ENCODE measurements around the gene SCOC.

The SCOC gene

DNA sequence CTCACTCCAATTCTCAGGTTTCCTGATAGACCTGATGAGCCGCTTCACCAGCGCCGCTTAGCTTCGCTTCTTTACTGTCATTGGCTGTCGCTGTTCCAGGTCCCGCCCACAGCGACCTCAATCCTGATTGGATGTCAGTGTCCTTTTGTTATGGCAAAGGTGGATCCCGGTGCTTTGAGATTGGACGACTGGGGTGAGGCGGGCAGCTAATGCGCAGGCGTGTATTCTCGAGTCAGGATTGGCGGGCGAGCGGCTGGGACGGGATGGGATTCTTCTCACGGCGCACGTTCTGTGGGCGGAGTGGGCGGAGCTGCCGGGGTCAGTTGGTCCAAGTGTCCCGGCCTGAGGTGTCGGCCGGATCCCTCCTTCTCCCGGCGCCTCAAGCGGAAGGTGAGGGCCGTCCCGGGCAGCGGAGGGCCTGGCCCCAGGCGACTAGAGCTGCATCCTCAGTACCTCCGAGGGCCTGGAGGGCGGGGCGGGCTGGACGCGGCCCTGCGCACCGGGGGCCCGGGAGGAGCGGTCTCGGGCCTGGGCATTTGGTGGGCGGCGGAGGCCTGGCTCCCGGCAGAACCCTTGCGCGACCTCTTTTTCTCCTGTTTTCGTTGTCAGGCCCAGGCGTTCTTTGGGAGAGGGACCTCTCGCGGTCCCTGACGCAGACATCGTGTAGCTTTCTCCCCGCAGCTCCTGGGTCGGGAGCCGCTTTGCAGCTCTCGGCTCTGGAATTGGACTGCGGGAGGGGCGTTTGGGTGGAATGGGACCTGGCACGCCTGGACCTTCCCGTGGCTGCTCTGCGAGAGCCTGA, at the start of gene SCOC:
Gene SCOC (plus strand): TSS at position 319 of the 802 bp plus-strand sequence. CDS start 5,525 bp downstream, outside the sequence.
- Mint-ChIP-seq H3K27me3 (no peaks in the 10 kb centered on the region), H3K4me1 (peaks cover 46% of the 10 kb centered on the region), H3K27ac (peak within 1 kb of the TSS; percentile 71), H3K4me3 (no peak within 1 kb of the TSS), H3K9me3 (no peaks in the 10 kb centered on the region), H3K36me3 (no peaks in the 10 kb centered on the region)

DNA sequence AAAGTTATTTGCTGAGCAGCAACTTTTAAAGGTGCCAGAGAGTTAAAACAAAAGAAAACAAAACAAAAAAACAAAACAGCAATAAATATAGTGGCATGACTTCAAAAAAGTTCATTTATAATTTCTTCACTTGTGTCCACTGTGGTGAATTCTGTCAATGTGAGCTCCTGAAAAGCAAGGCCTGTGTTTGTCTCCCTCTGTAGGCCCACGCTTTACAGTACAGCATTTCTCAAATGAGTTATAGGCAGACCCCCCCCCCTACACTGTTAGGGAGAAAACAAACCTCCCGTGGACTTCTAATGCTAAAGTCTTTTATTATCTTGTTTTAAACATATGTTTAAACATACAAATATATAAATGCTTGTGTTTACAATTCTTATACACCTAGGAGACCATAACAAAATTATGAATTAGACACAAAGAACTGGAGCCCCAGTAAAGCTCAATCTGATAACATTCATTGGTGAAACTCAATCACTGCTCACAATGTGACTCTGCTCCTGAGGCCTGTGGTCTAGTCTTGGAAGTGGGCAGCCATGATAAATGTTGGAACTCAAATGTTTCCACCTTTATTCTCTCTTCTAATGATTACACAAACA, 47.0 kb upstream of the SCOC start:
- Mint-ChIP-seq H3K9me3 (peaks cover 11% of the 10 kb centered on the region), H3K4me3 (no peak overlapping the region), H3K27ac (no peak overlapping the region)

GRCh38 chr4:140330311-140330900, 43.0 kb upstream of the SCOC start:
- H3K27ac Mint-ChIP-seq: no peak overlapping the region
- H3K9me3 Mint-ChIP-seq: no peaks in the 10 kb centered on the region
- H3K27me3 Mint-ChIP-seq: no peaks in the 10 kb centered on the region
- no peaks in the 10 kb centered on the region for H3K4me1 Mint-ChIP-seq
- H3K36me3 Mint-ChIP-seq: no peaks in the 10 kb centered on the region
- no peak overlapping the region for H3K4me3 Mint-ChIP-seq

More for the DNA sequence above, 47.0 kb upstream of the SCOC start:
- Mint-ChIP-seq H3K36me3 (no peaks in the 10 kb centered on the region), H3K4me1 (no peaks in the 10 kb centered on the region), H3K27me3 (no peaks in the 10 kb centered on the region)

DNA sequence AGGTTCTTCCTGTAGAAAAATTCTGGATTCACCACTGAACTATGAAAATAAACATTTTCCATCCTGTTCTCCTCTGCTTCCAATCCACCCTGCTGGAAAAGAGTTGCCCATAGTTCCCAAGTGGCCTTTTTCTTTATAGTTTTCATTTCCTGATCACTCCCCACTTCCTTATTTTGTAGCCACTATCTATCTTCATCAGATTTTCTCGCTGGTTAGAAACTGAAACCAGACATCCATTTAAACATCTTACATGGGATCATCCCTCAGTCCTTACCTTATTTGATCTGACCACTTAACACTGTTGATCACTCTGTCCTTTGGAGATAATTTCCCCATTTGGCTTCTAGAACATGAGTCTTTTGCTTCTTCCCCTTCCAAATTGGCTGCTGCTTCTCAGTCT, 42.2 kb upstream of the SCOC start:
- Mint-ChIP-seq H3K9me3 (no peaks in the 10 kb centered on the region), H3K36me3 (no peaks in the 10 kb centered on the region), H3K4me1 (no peaks in the 10 kb centered on the region), H3K4me3 (no peak overlapping the region), H3K27ac (no peak overlapping the region), H3K27me3 (no peaks in the 10 kb centered on the region)

- H3K36me3 Mint-ChIP-seq: no peaks in the 10 kb centered on the region
- H3K27ac Mint-ChIP-seq: no peak overlapping the region
- no peaks in the 10 kb centered on the region for H3K4me1 Mint-ChIP-seq
- no peaks in the 10 kb centered on the region for H3K27me3 Mint-ChIP-seq
- no peaks in the 10 kb centered on the region for H3K9me3 Mint-ChIP-seq
- H3K4me3 Mint-ChIP-seq: no peak overlapping the region
Measured at GRCh38 chr4:140331876-140332275, 41.6 kb upstream of the SCOC start.

DNA sequence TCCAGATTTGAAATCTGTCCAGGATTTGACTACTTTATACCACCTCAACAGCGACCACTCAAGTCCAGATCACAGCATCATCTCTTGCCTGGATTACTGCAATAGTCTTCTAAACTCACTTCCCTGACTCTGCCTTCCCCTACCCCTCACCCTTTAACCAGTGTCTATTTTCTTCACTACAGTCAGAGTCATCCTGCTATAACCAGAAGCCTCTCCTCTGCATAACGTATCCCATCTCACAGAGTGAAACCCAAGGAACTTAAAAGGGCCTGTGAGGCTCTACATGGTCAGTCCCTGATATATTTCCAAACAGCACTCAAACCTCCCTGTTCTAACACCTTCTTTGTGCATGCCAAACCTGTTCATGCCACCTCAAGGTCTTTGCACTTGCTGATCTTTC, 40.7 kb upstream of the SCOC start:
- Mint-ChIP-seq H3K4me1 (no peaks in the 10 kb centered on the region), H3K9me3 (no peaks in the 10 kb centered on the region), H3K27ac (no peak overlapping the region), H3K4me3 (no peak overlapping the region), H3K27me3 (no peaks in the 10 kb centered on the region), H3K36me3 (no peaks in the 10 kb centered on the region)

DNA sequence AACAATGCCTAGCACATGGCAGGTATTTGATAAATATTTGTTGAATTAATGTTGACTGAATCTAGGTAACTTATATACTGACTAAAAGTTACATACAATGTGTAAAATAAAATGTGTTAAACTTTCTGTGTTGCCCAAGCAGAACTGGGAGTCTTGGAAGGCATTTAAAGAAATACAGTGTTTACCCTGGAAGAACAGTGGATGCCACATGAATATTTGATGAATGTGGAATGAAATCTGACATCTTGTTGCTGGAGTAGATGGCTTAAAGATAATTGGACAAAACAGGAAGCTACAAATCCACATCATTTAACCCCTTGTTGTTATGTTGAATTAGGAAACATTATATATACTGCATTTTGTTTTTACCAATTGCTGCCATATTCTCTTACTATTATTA, 39.9 kb upstream of the SCOC start:
- Mint-ChIP-seq H3K4me3 (no peak overlapping the region), H3K27ac (no peak overlapping the region), H3K36me3 (no peaks in the 10 kb centered on the region), H3K27me3 (peaks cover 1% of the 10 kb centered on the region), H3K9me3 (no peaks in the 10 kb centered on the region), H3K4me1 (no peaks in the 10 kb centered on the region)

- Mint-ChIP-seq H3K4me1 (no peaks in the 10 kb centered on the region), H3K27ac (no peak overlapping the region), H3K9me3 (no peaks in the 10 kb centered on the region), H3K27me3 (peaks cover 1% of the 10 kb centered on the region), H3K36me3 (no peaks in the 10 kb centered on the region), H3K4me3 (no peak overlapping the region)
Measured at GRCh38 chr4:140335076-140335475, 38.4 kb upstream of the SCOC start.

GRCh38 chr4:140336730-140337129, 36.7 kb upstream of the SCOC start:
- peaks cover 1% of the 10 kb centered on the region for H3K27me3 Mint-ChIP-seq

GRCh38 chr4:140342620-140343019, 30.8 kb upstream of the SCOC start:
- no peak overlapping the region for H3K4me3 Mint-ChIP-seq
- H3K36me3 Mint-ChIP-seq: no peaks in the 10 kb centered on the region
- no peaks in the 10 kb centered on the region for H3K9me3 Mint-ChIP-seq
- peaks cover 5% of the 10 kb centered on the region for H3K27me3 Mint-ChIP-seq
- peaks cover 4% of the 10 kb centered on the region for H3K4me1 Mint-ChIP-seq
- no peak overlapping the region for H3K27ac Mint-ChIP-seq

More at GRCh38 chr4:140336730-140337129, 36.7 kb upstream of the SCOC start:
- no peaks in the 10 kb centered on the region for H3K9me3 Mint-ChIP-seq
- no peaks in the 10 kb centered on the region for H3K36me3 Mint-ChIP-seq
- no peak overlapping the region for H3K27ac Mint-ChIP-seq
- no peaks in the 10 kb centered on the region for H3K4me1 Mint-ChIP-seq
- no peak overlapping the region for H3K4me3 Mint-ChIP-seq

GRCh38 chr4:140343303-140343702, 30.1 kb upstream of the SCOC start:
- peaks cover 3% of the 10 kb centered on the region for H3K27me3 Mint-ChIP-seq
- H3K4me1 Mint-ChIP-seq: peaks cover 4% of the 10 kb centered on the region
- no peak overlapping the region for H3K27ac Mint-ChIP-seq
- no peak overlapping the region for H3K4me3 Mint-ChIP-seq
- no peaks in the 10 kb centered on the region for H3K9me3 Mint-ChIP-seq
- H3K36me3 Mint-ChIP-seq: no peaks in the 10 kb centered on the region

GRCh38 chr4:140344101-140344500, 29.3 kb upstream of the SCOC start:
- Mint-ChIP-seq H3K36me3 (no peaks in the 10 kb centered on the region), H3K27ac (no peak overlapping the region), H3K27me3 (peaks cover 3% of the 10 kb centered on the region), H3K9me3 (no peaks in the 10 kb centered on the region), H3K4me1 (peaks cover 4% of the 10 kb centered on the region), H3K4me3 (no peak overlapping the region)

DNA sequence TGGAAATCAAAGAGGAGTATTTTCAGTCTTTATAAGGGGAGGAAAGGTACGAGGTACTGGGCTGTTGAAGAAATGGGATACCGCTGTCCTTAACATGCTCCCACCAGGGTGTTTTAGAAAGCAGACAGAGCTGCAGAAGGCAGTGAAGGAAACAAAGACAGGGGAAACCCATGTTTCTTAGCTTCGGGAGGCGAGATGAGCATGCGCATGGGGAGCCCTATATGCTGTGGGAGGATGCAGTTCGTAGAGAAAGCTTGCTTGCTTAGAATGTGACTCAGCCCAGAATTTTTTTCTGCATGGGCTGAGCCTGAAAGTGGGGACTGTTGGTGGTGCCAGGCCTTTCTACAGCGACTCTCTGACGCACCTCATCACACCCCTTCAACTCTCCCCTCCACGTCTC, 28.8 kb upstream of the SCOC start:
- no peaks in the 10 kb centered on the region for H3K9me3 Mint-ChIP-seq
- no peaks in the 10 kb centered on the region for H3K36me3 Mint-ChIP-seq
- H3K4me3 Mint-ChIP-seq: no peak overlapping the region
- H3K4me1 Mint-ChIP-seq: peaks cover 4% of the 10 kb centered on the region
- peaks cover 3% of the 10 kb centered on the region for H3K27me3 Mint-ChIP-seq
- H3K27ac Mint-ChIP-seq: no peak overlapping the region

GRCh38 chr4:140346136-140346535, 27.3 kb upstream of the SCOC start:
- Mint-ChIP-seq H3K4me3 (no peak overlapping the region), H3K27me3 (peaks cover 3% of the 10 kb centered on the region), H3K9me3 (no peaks in the 10 kb centered on the region), H3K27ac (no peak overlapping the region), H3K4me1 (peaks cover 4% of the 10 kb centered on the region), H3K36me3 (no peaks in the 10 kb centered on the region)

DNA sequence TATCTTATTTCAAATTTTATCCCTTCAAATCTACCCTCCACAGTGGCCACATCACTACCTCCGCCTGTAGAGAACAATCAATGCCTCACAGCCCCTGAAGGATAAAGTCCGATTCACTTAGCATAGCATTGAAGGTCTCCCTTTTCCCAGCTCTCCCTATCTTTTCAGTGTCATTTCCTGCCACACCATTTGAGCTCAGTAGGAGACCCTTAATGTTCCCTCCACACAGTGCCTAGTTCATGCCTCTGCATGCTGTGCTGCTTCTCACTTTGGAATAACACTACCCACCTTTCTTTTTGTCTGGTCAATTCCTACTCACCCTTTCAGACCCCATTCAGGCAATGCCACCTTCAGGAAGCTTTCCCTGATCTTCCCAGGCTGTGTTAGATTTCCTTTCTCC, 23.6 kb upstream of the SCOC start:
- H3K4me1 Mint-ChIP-seq: peaks cover 22% of the 10 kb centered on the region
- H3K27me3 Mint-ChIP-seq: peaks cover 1% of the 10 kb centered on the region
- H3K36me3 Mint-ChIP-seq: no peaks in the 10 kb centered on the region
- no peak overlapping the region for H3K27ac Mint-ChIP-seq
- H3K4me3 Mint-ChIP-seq: no peak overlapping the region
- H3K9me3 Mint-ChIP-seq: no peaks in the 10 kb centered on the region
